Thymus (tissue), 11 donors: ENCODE data around the gene OPRL1. TPM values are rescaled to one million over a fixed set of nuclear protein-coding genes. Genes with fewer than 3 reads are reported as not detected.
A peak's percentile ranks its signal among the peaks of the same experiment; 100 is the strongest.

Source experiments
- DNase-seq, 9 donors: peaks; one replicate each; pipeline ENCODE4 v3.0.0-alpha.2; 2013; ENCODE audit warnings: low spot score in 9 of 9, low read depth in 6 of 9, missing footprints in 1 of 9
- H3K27ac ChIP-seq, 2 donors: one replicate each; pipeline ENCODE4 v1.5.1; 2013; ENCODE audit warnings: control low read depth in 1 of 2, low read depth in 1 of 2, low read length in 1 of 2, mild to moderate bottlenecking in 1 of 2, moderate library complexity in 1 of 2
- H3K27me3 ChIP-seq, 2 donors: one replicate each; pipeline ENCODE4 v1.5.1; 2013; ENCODE audit warnings: low read length in 1 of 2; ENCODE audit not compliant: control insufficient read depth in 2 of 2, insufficient read depth in 1 of 2
- H3K36me3 ChIP-seq, 2 donors: one replicate each; pipeline ENCODE4 v1.5.1; 2013; ENCODE audit warnings: low read length in 1 of 2, mild to moderate bottlenecking in 1 of 2, moderate library complexity in 1 of 2; ENCODE audit not compliant: control insufficient read depth in 2 of 2, insufficient read depth in 2 of 2
- H3K4me1 ChIP-seq, 2 donors: one replicate each; pipeline ENCODE4 v1.5.1; 2013; ENCODE audit warnings: low read length in 2 of 2; ENCODE audit not compliant: control insufficient read depth in 2 of 2, insufficient read depth in 2 of 2
- H3K4me3 ChIP-seq, 2 donors: one replicate each; pipeline ENCODE4 v1.5.1; 2013; ENCODE audit warnings: low read length in 2 of 2, control low read depth in 1 of 2, mild to moderate bottlenecking in 1 of 2
- H3K9me3 ChIP-seq, 2 donors: one replicate each; pipeline ENCODE4 v1.5.1; 2013; ENCODE audit warnings: low read length in 1 of 2, mild to moderate bottlenecking in 1 of 2; ENCODE audit not compliant: control insufficient read depth in 2 of 2, insufficient read depth in 1 of 2
- WGBS: extraction: QIAGEN DNeasy Blood & Tissue Kit; methylation state at CpG from one replicate; pipeline ENCODE4 v1.1.7; 2013; 5-methylcytosine and 5-hydroxymethylcytosine counted together
- polyA plus RNA-seq: library from polyadenylated mRNA; stranded (reverse); fragments of 200-250 nt; gene quantifications from one replicate; pipeline ENCODE4 v1.2.3, GENCODE V29; 2013
- total RNA-seq: library from RNA; stranded (reverse); fragments of 120-200 nt; gene quantifications from one replicate; pipeline ENCODE4 v1.2.4, GENCODE V29; 2013
- donor health status: healthy.

Gene OPRL1
- total and polyA plus RNA-seq, 2 donors, result 1.1 to 1.4 TPM

DNA sequence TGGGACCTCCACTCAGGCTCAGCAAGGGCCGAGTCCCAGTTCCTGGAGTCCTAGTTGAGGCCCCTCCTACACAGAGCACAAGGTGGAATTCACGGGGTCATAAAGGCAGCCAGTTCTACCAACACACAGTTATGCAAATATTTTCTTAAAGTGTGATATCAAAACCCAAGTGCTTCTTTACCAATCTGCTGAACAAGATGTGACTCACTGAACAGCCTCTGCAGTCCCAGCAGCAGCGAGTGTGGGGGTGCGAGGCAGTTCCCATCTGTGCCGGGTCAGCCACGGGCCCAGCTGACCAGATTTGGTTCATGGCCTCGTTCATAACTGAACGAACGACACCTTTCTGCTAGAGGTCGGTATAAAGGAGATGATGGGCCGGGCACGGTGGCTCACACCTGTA, 21.3 kb upstream of the OPRL1 start:
- no peak overlapping the region for H3K27ac ChIP-seq
- H3K4me1 ChIP-seq, result peaks cover 4 to 50% of the 10 kb centered on the region in 2 donors
- no peak overlapping the region for H3K4me3 ChIP-seq
- H3K9me3 ChIP-seq, result no peaks in the 10 kb centered on the region
- no peak for DNase-seq
- no peaks in the 10 kb centered on the region for H3K36me3 ChIP-seq
- 94% methylated on average over 12 of the region's 12 CpGs for WGBS
- peaks cover 0 to 33% of the 10 kb centered on the region in 2 donors for H3K27me3 ChIP-seq

GRCh38 chr20:64062276-64062595, 17.6 kb upstream of the OPRL1 start:
- Histone ChIP-seq H3K27ac (peak overlapping the region in 1 of 2 donors; percentile 43), H3K9me3 (peaks cover 0 to 2% of the 10 kb centered on the region in 2 donors), H3K4me3 (peak overlapping the region; percentile 41 to 79), H3K27me3 (peaks cover 0 to 3% of the 10 kb centered on the region in 2 donors), H3K36me3 (no peaks in the 10 kb centered on the region), H3K4me1 (peaks cover 30 to 57% of the 10 kb centered on the region in 2 donors)
- DNase-seq, result no peak
- 70% methylated on average over 5 of the region's 5 CpGs for WGBS

- 11% methylated on average over 85 of the region's 85 CpGs for WGBS
- DNase-seq, result peak; percentile 85 to 97 (median 94)
Observed at GRCh38 chr20:64062596-64063388, 17.1 kb upstream of the OPRL1 start, which contains the start of gene TCEA2. TSS of gene TCEA2 (plus strand) at chr20:64063198. CDS start at chr20:64063313, 115 bp downstream.

GRCh38 chr20:64063389-64064144, 16.3 kb upstream of the OPRL1 start:
- DNase-seq, result no peak
- Histone ChIP-seq H3K4me1 (peaks cover 27 to 55% of the 10 kb centered on the region in 2 donors), H3K27ac (no peak overlapping the region)

More at GRCh38 chr20:64062596-64063388, 17.1 kb upstream of the OPRL1 start, which contains the start of gene TCEA2:
- Histone ChIP-seq H3K36me3 (no peaks in the 10 kb centered on the region), H3K4me1 (peaks cover 27 to 57% of the 10 kb centered on the region in 2 donors), H3K9me3 (peaks cover 0 to 2% of the 10 kb centered on the region in 2 donors), H3K27ac (peak within 1 kb of the TSS; percentile 51 to 81), H3K4me3 (peak within 1 kb of the TSS; percentile 65 to 79), H3K27me3 (no peaks in the 10 kb centered on the region)

GRCh38 chr20:64064145-64064698, 15.7 kb upstream of the OPRL1 start:
- Histone ChIP-seq H3K4me1 (peaks cover 27 to 55% of the 10 kb centered on the region in 2 donors), H3K27ac (no peak overlapping the region), H3K27me3 (no peaks in the 10 kb centered on the region), H3K4me3 (no peak overlapping the region), H3K36me3 (no peaks in the 10 kb centered on the region), H3K9me3 (peaks cover 0 to 2% of the 10 kb centered on the region in 2 donors)
- no peak for DNase-seq
- 88% methylated on average over 12 of the region's 12 CpGs for WGBS

More at GRCh38 chr20:64063389-64064144, 16.3 kb upstream of the OPRL1 start:
- peaks cover 0 to 2% of the 10 kb centered on the region in 2 donors for H3K9me3 ChIP-seq
- H3K27me3 ChIP-seq, result no peaks in the 10 kb centered on the region
- WGBS, result 6% methylated on average over 51 of the region's 51 CpGs
- no peaks in the 10 kb centered on the region for H3K36me3 ChIP-seq
- peak overlapping the region; percentile 65 to 79 for H3K4me3 ChIP-seq

DNA sequence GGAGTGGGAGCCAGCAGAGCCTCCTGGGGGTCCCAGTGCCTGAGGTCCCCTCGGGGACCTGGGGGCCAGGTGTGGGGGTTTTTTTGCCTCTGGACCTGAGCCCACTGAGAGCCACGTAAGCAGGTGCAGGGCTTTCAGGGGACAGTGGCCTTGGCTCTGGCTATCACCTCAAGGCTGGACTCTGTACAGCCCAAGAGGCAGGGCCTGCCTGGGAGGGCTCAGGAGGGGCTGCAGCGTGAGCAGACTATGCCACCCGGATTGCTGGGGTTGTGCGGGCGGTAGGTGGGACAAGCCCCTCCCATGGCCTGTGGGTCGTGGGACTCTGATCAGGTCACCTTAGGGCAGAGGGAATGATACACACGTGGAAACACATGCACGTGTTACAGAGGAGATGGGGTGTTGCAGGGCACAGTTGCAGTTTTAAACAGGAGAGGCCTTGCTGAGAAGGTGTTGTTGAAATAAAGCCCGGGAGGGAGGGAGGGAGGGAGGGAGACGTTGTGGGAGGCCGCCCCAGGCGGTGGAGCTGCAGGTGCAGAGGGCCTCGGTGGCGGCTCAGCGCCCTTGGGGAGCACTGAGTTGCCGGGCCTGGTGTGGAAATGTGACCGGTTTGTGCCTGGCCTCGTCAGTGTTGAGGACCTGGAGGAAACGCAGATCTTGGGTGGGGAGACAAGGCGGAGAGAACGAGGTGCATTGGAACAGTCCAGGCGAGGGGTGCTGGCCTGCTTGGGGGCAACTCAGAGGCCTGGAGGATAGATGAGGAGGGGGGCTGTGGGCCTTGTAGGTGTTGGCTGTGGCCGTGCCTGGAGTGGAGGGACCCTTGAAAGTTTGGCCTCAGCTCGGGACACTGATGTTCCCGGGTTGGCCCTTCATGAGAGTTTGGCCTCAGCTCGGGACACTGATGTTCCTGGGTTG, 14.6 kb upstream of the OPRL1 start:
- H3K4me3 ChIP-seq, result no peak overlapping the region
- no peaks in the 10 kb centered on the region for H3K36me3 ChIP-seq
- 41% methylated on average over 27 of the region's 27 CpGs for WGBS
- H3K27me3 ChIP-seq, result no peaks in the 10 kb centered on the region
- peak overlapping the region; percentile 58 to 93 for H3K27ac ChIP-seq
- peaks cover 0 to 2% of the 10 kb centered on the region in 2 donors for H3K9me3 ChIP-seq
- DNase-seq, result peak in 5 of 9 donors; percentile 55 to 85 (median 69)
- H3K4me1 ChIP-seq, result peaks cover 27 to 55% of the 10 kb centered on the region in 2 donors

DNA sequence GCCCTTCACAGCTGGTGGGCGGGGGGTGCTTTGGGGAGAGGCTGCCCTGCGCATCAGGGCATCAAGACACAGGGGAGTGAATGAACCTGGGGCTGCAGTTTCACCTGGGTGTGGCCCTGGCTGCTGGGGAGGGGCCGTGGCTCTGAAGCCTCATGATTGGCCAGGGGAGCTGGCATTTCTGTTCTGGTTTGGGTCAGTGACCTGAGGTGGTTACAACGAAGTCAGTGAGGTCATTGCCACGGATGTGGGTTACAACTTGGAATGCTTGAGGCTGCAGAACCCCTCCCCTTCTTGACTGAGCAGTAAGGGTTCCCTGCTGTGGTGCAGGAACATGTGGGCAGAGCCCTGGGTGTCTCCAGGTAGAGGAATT, 13.9 kb upstream of the OPRL1 start:
- DNase-seq, result peak in 1 of 9 donors; percentile 62
- Histone ChIP-seq H3K27me3 (no peaks in the 10 kb centered on the region), H3K4me3 (no peak overlapping the region), H3K27ac (peak overlapping the region; percentile 53 to 93), H3K4me1 (peaks cover 27 to 55% of the 10 kb centered on the region in 2 donors), H3K9me3 (peaks cover 0 to 2% of the 10 kb centered on the region in 2 donors), H3K36me3 (no peaks in the 10 kb centered on the region)
- 55% methylated on average over 5 of the region's 5 CpGs for WGBS

GRCh38 chr20:64067005-64067632, 12.8 kb upstream of the OPRL1 start:
- peaks cover 27 to 53% of the 10 kb centered on the region in 2 donors for H3K4me1 ChIP-seq
- H3K27ac ChIP-seq, result no peak overlapping the region
- no peaks in the 10 kb centered on the region for H3K27me3 ChIP-seq
- H3K4me3 ChIP-seq, result no peak overlapping the region
- H3K36me3 ChIP-seq, result peaks cover 0 to 4% of the 10 kb centered on the region in 2 donors
- H3K9me3 ChIP-seq, result peaks cover 0 to 2% of the 10 kb centered on the region in 2 donors
- 82% methylated on average over 6 of the region's 6 CpGs for WGBS
- no peak for DNase-seq
